GM12864 (cell line): ENCODE measurements around the gene SGF29.
"Not testable (repeated sequence)": the region's sequence is repeated elsewhere in the genome, so short reads cannot be mapped to it uniquely, and the experiment has no call there.

Experiments used
- DNase-seq: peaks from one replicate; pipeline ENCODE4 v3.0.0-alpha.2; 2011; ENCODE audit warnings: low read depth
- H3K4me3 ChIP-seq: 2 replicates; pipeline ENCODE4 v1.5.1; 2011; ENCODE audit warnings: mild to moderate bottlenecking, low read depth, low read length, control low read depth
- CTCF ChIP-seq: IDR thresholded peaks from 2 replicates; pipeline ENCODE4 v1.5.1; 2011; ENCODE audit warnings: low read depth, mild to moderate bottlenecking, moderate library complexity, low read length, control low read depth, inconsistent platforms; ENCODE audit errors: missing control alignments

SGF29 gene

GRCh38 chr16:28590384-28591340, 36.9 kb downstream of the SGF29 start:
- TF ChIP-seq CTCF, result no peak
- DNase-seq, result no peak
- no peak overlapping the region for H3K4me3 ChIP-seq

GRCh38 chr16:28591355-28591754, 37.6 kb downstream of the SGF29 start:
- no peak for TF ChIP-seq CTCF
- H3K4me3 ChIP-seq, result no peak overlapping the region
- DNase-seq, result no peak

GRCh38 chr16:28592511-28592910, 38.8 kb downstream of the SGF29 start:
- no peak overlapping the region for H3K4me3 ChIP-seq
- TF ChIP-seq CTCF, result no peak
- no peak for DNase-seq

- no peak for DNase-seq
- no peak overlapping the region for H3K4me3 ChIP-seq
- no peak for TF ChIP-seq CTCF
Measured at GRCh38 chr16:28592979-28593553, 39.3 kb downstream of the SGF29 start.

GRCh38 chr16:28595451-28595850, 41.7 kb downstream of the SGF29 start:
- H3K4me3 ChIP-seq, DNase-seq: not testable (repeated sequence)

- DNase-seq, result no peak
- H3K4me3 ChIP-seq, result no peak overlapping the region
- TF ChIP-seq CTCF, result no peak
Measured at GRCh38 chr16:28596115-28596630, 42.5 kb downstream of the SGF29 start.

- H3K4me3 ChIP-seq, result no peak within 1 kb of the TSS
- DNase-seq, result no peak
- no peak for TF ChIP-seq CTCF
Measured at GRCh38 chr16:28596840-28597691, 43.3 kb downstream of the SGF29 start, which contains the start of gene SULT1A2. SULT1A2 (minus strand) TSS chr16:28597050; CDS start chr16:28595930, 1,120 bp downstream.
